A549 (cell line): ENCODE measurements around the gene OR2AT4.

Experiments
- CEBPB ChIP-seq, 2 experiments: fragments of >200 bp in 1 of 2; sonication (Bioruptor Twin) in 1 of 2; formaldehyde crosslinking in 1 of 2; IDR thresholded peaks; 2 replicates each; pipeline ENCODE4 v1.6.1; 2012 to 2016
- CTCF ChIP-seq: fragments of >200 bp; sonication (Bioruptor Twin); formaldehyde crosslinking; IDR thresholded peaks from 3 replicates; pipeline ENCODE4 v1.5.1; 2016
- EHF ChIP-seq: fragments of 250-450 bp; sonication (Bioruptor Pico); IDR thresholded peaks from 2 replicates; pipeline ENCODE4 v1.5.0; 2020; ENCODE audit warnings: mild to moderate bottlenecking
- FOSL2 ChIP-seq, 2 experiments: fragments of 450-650 bp in 1 of 2; fragments of >200 bp in 1 of 2; sonication (Bioruptor Twin) in 1 of 2; formaldehyde crosslinking; IDR thresholded peaks; 2 replicates each; pipeline versions ENCODE4 v1.5.0 to v1.6.1; 2016 to 2020; ENCODE audit warnings: mild to moderate bottlenecking in 1 of 2, moderate library complexity in 1 of 2
- HMGXB4 ChIP-seq: fragments of 250-450 bp; sonication (Bioruptor Pico); IDR thresholded peaks from 2 replicates; pipeline ENCODE4 v1.5.0; 2021; ENCODE audit warnings: mild to moderate bottlenecking, moderate library complexity, borderline replicate concordance
- MAX ChIP-seq: IDR thresholded peaks from 2 replicates; pipeline ENCODE4 v1.6.1; 2012
- POLR2A ChIP-seq: IDR thresholded peaks from 2 replicates; pipeline ENCODE4 v1.6.1; 2012; ENCODE audit warnings: mild to moderate bottlenecking, low read length
- RAD21 ChIP-seq, 2 experiments: fragments of >200 bp in 1 of 2; sonication (Bioruptor Twin) in 1 of 2; formaldehyde crosslinking in 1 of 2; IDR thresholded peaks in 1 of 2; conservative IDR thresholded peaks in 1 of 2; 2 replicates in 1 of 2; 3 replicates in 1 of 2; pipeline ENCODE4 v1.6.1; 2012 to 2018; ENCODE audit warnings: inconsistent platforms in 1 of 2
- RCOR1 ChIP-seq: fragments of 150-350 bp; IDR thresholded peaks from 2 replicates; pipeline ENCODE4 v1.6.1; 2014; ENCODE audit warnings: antibody characterized with exemption, low read length, low read depth
- RFX5 ChIP-seq: fragments of 450-650 bp; IDR thresholded peaks from 2 replicates; pipeline ENCODE4 v1.7.1; 2014; ENCODE audit warnings: antibody characterized with exemption, mild to moderate bottlenecking, moderate library complexity
- RNF2 ChIP-seq: fragments of 200-600 bp; sonication (generic); IDR thresholded peaks from 2 replicates; pipeline ENCODE4 v1.6.1; 2016; ENCODE audit warnings: low read depth, mild to moderate bottlenecking, antibody characterized with exemption, moderate library complexity, borderline replicate concordance
- USF2 ChIP-seq: fragments of 450-650 bp; IDR thresholded peaks from 2 replicates; pipeline ENCODE4 v1.6.1; 2014; ENCODE audit warnings: antibody characterized with exemption

GRCh38 chr11:75032550-75032935 lies 64.1 kb downstream of the OR2AT4 start:
- no peak for TF ChIP-seq POLR2A
- TF ChIP-seq CTCF = no peak
- TF ChIP-seq RFX5 = no peak
- no peak for TF ChIP-seq CEBPB (IDR thresholded peaks at IDR 0.05)
- TF ChIP-seq RNF2 = no peak
- TF ChIP-seq MAX = no peak
- no peak for TF ChIP-seq USF2
- TF ChIP-seq RCOR1 = no peak
- no peak for TF ChIP-seq HMGXB4 (CRISPR knock-in tag)
- no peak for TF ChIP-seq RAD21 (conservative IDR thresholded peaks at IDR 0.05 in 1 of 2, IDR thresholded peaks at IDR 0.05 in 1 of 2)
- no peak for TF ChIP-seq EHF (CRISPR knock-in tag)
- TF ChIP-seq FOSL2 (IDR thresholded peaks at IDR 0.05) = no peak
- TF ChIP-seq FOSL2 (CRISPR knock-in tag; IDR thresholded peaks at IDR 0.05) = no peak
